Measurements from ENCODE around the gene KRAS. TPM values are rescaled to one million over a fixed set of nuclear protein-coding genes. Genes with fewer than 3 reads are reported as not detected.
A peak's percentile ranks its signal among the peaks of the same experiment; 100 is the strongest.

Gene KRAS
- total RNA-seq, 1 donor from 2014 or later: 10.2 TPM

DNA sequence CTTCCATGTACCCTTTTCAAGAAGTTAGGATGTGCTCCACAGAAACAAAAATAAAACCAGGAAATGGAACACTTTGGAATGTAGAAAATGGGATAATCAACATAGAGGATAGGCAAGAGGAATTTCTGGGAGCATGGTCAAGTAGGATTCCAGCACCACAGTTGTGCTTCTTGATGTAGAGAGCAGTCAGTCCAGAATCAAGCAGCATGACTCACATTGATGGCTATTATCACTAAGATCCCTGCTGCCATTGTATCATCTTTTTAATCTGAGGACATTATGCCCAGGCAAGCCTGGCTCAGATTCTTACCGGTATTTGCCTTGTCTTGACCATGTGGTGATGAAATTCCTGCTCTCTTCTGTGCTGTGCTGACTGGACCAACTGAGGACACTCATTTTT lies 50.0 kb downstream of the KRAS start:
- no peak for DNase-seq (ENCODE audit: low spot score)
- ATAC-seq: peak; percentile 56

- DNase-seq (ENCODE audit: low spot score) (no peak), ATAC-seq (no peak)
Measured at GRCh38 chr12:25197608-25198007, 53.1 kb downstream of the KRAS start.

- DNase-seq (ENCODE audit: low spot score) (peak; percentile 98), ATAC-seq (peak; percentile 99)
Measured at GRCh38 chr12:25195056-25195971, 55.4 kb downstream of the KRAS start, which contains the start of the genes DNAI7 and ETFRF1. TSS of gene DNAI7 (minus strand) at chr12:25195160. CDS start at chr12:25195078, 82 bp downstream. TSS of gene ETFRF1 (plus strand) at chr12:25195237. CDS start at chr12:25203957, 8,720 bp downstream.

DNA sequence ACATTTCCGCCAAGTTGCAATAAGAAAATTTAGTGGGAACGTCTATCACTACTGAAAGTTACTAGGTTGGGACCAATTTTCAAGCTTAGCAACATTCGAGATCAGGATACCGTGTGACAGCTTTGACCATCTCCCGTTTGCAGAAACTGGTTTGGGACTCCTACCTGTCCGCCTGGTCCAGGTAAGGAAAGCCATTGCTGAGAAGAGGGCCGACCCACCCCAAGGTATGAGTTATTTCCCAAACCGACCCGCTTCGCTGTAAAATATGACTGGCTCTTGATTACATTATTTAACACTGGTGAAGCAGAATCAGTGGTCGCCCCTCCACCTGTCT lies 56.0 kb downstream of the KRAS start:
- ATAC-seq: no peak
- DNase-seq (ENCODE audit: low spot score): no peak

DNA sequence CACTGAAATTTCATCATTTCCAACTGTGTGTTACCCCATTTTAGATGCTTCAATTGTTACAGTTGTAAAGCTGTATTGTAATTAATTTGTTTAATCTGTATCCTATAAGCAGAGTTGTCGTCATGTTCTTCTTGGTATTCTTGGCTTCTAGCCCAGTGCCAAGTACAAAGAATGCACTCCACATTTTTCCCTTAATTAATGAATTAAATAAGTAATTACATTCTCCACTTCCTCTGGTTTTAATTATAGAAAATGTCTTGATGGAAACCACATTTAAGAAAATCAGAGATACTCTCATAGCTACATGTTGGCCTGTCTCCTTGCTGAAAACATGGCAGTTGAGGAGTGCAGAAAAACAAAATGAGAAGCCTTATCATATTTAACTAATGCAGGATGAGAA lies 56.5 kb downstream of the KRAS start:
- ATAC-seq (no peak), DNase-seq (ENCODE audit: low spot score) (no peak)

- no peak for ATAC-seq
- DNase-seq (ENCODE audit: low spot score): no peak
Measured at GRCh38 chr12:25190793-25191192, 59.9 kb downstream of the KRAS start.

- ATAC-seq (no peak), DNase-seq (ENCODE audit: low spot score) (no peak)
Measured at GRCh38 chr12:25189656-25190055, 61.1 kb downstream of the KRAS start.

DNA sequence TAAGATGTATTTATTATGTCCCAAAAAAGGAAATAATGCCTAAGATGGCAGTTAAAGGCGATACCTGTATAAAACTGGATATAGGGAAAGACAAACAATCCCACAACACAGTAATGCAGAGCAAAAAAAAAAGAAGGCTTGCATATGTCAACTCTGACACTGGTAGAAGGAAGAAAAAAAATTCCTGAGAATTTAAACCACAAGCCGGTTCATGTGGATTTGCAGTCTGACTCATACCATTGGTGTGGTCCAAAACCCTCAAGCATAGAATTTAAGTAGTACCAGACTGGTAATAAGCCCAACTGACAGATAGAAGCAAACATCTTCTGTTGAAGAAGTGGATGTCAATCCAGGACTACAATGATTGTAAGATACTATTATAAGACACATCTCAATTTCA lies 62.9 kb downstream of the KRAS start:
- ATAC-seq (no peak), DNase-seq (ENCODE audit: low spot score) (no peak)

- ATAC-seq: peak; percentile 62
- DNase-seq (ENCODE audit: low spot score): no peak
Measured at GRCh38 chr12:25186788-25187402, 63.8 kb downstream of the KRAS start.

- no peak for DNase-seq (ENCODE audit: low spot score)
- peak; percentile 35 for ATAC-seq
Measured at GRCh38 chr12:25186038-25186787, 64.5 kb downstream of the KRAS start.

DNA sequence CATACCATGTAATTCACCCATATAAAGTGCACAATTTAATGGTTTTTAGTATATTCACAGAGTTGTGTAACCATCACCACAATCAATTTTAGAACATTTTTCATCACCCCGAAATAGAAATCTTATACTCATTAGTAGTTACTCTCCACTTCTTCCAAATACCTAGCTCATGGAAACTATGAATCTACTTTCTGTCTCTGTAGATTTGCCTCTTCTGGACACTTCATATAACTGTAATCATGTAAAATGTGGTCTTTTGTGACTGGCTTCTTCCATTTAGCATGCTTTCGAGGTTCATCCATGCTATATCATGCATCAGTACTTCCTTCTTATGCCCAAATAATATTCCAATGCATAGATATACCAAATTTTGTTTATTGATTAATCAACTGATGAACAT lies 66.6 kb downstream of the KRAS start:
- DNase-seq (ENCODE audit: low spot score) (no peak), ATAC-seq (no peak)

DNA sequence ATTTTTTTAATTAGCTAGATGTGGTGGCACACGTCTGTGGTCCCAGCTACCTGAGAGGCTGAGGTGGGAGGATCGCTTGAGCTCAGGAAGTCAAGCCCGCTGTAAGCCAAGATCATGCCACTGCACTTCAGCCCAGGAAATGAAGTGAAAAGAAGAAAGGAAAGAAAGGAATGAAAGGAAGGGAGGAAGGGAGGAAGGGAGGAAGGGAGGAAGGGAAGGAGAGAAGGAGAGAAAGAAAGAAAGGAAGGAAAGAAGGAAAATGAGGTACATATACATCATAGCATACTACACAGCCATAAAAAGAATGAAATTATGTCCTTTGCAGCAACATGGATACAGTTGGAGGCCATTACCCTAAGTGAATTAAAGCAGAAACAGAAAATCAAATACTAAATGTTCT lies 68.0 kb downstream of the KRAS start:
- DNase-seq (ENCODE audit: low spot score) (no peak), ATAC-seq (no peak)

DNA sequence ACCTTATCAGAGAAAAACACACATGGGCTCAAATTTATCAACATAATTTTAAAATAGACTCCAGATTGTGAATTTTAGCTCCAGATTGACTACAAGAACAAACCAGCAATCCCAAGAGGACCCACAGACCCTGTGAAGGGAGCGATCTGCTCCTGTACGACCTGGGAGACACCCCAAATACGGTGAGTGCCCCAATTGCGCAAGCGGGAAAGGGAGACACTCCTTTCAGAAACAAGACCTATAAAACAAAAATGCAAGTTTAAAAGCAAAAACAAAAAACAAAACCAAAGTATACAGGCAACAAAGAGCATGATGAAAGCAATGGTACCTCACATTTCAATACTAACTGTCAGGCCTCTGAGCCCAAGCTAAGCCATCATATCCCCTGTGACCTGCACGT lies 87.9 kb downstream of the KRAS start:
- no peak for DNase-seq (ENCODE audit: low spot score)
- ATAC-seq: no peak

- no peak for ATAC-seq
- no peak for DNase-seq (ENCODE audit: low spot score)
Measured at GRCh38 chr12:25156061-25156460, 94.7 kb downstream of the KRAS start.

GRCh38 chr12:25155022-25155576 lies 95.6 kb downstream of the KRAS start:
- DNase-seq (ENCODE audit: low spot score): no peak
- peak; percentile 86 for ATAC-seq

Other genes starting within 250 kb of the KRAS start
- not detected for gene DNAI7, start 55.8 kb downstream of the KRAS start, total RNA-seq
- gene ETFRF1, start 55.7 kb downstream of the KRAS start, total RNA-seq: 23.5 TPM

Data from left lobe of liver (tissue), 2 donors.